ENCODE results near the gene NOS2.

NOS2 gene

DNA sequence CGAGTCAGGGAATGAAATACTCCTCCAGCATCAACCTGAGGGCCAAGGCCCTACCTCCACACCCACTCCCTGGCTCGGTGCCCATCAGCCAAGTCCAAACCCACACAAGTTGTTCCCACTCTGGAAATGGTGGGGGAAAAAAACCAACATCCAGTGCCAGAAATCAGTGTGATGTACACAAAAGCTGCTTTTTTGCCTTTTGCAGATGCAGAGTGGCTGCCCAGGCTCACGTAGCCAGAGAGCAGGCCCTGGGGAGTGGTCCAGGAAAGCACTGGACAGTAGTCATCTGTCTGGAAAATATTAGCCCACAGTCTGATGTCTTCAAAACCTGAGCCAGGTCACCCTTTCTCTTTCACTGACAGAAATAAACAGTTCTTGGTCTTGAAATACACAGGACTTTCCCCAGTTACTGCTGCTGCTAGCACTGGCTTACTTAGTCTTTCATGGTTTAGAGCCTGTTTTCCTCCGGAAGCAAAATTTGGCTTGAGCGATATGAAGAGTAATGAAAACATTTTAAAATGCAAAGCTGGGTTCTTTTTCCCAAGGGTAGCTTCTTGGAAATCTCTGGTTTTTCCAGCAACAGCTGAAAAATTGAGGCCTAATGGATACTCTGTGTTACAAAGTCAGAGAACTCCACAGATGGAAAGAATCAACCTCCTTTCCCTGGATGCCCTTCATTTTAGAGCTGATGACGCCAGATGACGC lies 18.2 kb upstream of the NOS2 start:
- DNase-seq (ENCODE audit: low read depth) = no peak

DNA sequence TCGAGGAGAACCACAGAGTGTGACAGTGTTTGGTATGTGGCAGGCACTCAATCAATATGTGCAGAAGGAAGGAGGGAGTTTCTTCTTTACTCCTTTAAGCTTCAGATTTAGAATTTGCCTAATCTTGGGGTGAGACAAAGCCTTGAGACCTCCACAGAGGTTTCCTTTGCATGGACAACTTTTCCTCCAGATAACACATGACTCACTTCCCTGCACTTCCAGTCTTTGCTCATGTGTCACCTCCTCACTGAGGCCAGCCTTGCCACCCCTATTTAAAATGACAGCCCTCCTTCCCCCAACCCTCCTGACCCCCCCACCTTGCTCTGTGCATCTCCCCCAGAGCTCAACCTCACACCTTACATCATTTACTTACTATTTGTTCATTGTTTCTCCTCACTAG lies 17.4 kb upstream of the NOS2 start:
- no peak for DNase-seq (ENCODE audit: low read depth)

DNA sequence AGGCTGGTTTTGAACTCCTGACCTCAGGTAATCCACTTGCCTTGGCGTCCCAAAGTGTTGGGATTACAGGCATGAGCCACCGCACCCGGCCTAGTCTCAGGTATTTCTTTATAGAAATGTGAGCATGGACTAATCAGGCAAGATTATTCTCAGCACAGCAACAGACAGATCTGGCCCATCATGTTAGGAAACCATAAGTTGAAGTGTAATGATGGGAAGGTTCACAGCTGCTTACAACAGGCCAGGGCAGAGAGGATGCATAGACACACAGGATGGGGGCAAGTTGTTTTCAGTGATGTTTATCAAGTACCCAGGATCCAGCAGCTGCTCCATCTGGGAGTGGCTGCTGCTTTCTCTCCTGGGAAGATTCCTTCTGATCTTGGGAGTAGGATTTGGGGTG lies 16.6 kb upstream of the NOS2 start:
- no peak for DNase-seq (ENCODE audit: low read depth)

DNA sequence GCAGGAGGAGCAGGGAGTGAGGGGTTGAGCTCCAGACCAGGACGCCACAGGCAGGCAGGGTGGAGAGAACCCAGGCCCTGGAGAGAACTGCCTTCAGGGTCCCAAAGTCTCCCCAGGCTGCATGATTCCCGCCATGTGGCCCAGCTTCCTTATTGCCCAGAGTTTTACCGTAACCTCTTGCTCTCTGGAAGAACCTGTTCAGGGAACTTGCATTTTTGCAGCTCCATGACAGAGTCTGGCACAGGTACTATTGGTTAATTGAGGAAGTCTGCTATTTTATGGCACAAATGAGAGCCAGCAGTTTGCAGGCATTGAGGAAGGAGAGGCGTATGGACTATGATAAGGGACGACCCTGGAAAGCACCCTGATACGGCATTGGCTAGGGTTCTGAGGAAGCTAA lies 11.6 kb upstream of the NOS2 start:
- DNase-seq (ENCODE audit: low read depth) = no peak

DNA sequence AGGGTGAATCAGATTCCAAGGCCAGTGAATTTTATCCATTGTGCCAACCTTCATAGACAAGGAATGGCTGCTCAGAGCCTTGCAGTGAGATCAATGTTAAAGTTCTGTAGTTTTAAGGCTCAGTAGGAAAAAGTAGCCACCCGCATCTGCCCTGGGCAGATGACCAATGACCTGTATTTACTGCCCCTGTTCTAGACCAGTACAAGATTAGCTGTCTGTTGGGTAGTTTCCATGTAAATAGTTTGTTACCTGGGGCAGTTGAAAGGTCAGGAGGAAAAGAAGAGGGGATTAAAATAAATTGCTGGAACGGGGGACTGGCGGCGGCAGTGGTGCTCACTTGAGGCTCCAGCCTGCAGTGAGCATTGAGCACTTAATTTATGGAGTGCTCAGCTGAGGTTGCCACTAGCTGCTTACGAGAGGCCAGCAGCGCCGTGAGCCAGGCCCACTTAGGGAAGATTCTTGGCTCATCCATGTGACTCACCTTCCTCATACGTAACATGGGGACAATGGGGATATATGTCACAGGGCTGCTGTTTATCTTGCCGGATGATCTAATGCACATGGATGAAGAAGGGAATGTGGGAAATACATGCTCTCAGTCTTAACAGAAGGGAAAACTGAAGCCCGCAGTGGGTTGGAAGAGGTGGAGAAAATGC lies 10.7 kb upstream of the NOS2 start:
- DNase-seq (ENCODE audit: low read depth) = no peak

DNA sequence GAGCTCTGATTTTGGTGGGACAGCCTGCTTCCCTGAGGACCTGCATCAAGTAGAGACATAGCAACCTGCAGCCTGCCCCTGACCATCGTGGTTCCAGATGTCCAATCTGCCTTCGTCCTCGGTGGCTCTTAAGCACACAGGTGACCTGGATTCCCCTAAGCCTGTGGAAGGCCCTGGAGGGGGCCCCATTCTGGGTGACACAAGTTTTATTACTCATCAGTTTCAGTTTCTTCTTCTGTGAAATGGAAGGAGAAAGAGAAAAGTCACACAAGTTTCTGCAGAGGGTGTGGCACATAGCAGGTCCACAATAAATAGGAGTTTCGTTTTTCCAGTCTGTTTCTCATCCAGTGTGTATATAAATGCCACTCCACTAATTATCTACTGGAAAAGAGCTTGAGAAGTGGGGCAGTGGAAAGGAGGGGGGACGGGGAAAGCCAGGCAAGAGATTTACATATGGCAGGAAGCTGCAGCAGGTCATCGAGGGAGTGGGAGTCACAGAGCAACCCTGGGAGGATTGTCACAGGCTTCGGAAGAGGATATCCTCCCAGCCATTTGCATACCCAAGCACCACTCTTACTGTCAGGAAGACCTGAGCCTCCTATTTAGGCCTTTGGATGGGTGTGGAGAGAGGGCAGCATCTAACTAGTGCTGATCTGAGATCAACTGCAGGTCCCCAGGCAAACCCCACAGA lies 10.0 kb upstream of the NOS2 start:
- DNase-seq (ENCODE audit: low read depth) = no peak

DNA sequence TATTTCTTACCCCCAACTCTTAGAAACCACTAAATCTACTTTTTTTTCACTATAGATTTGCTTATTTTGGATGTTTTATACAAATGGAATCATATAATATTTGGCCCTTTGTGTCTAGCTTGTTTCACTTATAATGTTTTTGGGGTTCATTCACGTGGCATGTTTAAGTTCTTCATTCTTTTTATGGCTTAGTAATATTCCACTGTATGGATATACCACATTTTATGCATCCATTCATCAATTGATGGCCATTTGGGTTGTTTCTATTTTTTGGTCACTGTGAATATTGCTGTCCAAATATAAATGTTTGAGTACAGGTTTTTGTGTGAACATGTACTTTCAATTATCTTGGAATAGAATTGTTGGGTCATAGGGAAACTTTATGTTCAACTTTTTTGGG lies 9.2 kb upstream of the NOS2 start:
- DNase-seq (ENCODE audit: low read depth) = no peak

DNA sequence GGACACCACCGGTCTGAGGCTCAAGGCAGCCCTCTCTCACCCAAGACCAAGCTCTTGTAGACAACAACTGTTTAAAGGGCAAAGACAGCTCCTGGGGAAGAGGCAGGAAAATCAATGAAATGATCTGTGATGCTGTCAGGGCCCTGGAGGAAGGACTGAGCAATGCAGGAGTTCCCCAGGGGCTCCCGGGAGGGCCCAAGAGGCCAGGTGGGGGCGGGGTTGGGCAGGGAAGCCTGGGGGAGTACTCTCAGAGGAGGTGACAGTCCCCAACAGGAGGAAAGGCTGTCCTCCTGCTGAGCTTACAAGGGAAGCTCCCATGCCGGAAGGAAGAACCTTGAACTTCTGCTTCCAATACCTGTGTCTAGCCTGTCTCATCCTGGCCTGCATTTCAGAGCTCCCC lies 8.3 kb upstream of the NOS2 start:
- DNase-seq (ENCODE audit: low read depth) = no peak

DNA sequence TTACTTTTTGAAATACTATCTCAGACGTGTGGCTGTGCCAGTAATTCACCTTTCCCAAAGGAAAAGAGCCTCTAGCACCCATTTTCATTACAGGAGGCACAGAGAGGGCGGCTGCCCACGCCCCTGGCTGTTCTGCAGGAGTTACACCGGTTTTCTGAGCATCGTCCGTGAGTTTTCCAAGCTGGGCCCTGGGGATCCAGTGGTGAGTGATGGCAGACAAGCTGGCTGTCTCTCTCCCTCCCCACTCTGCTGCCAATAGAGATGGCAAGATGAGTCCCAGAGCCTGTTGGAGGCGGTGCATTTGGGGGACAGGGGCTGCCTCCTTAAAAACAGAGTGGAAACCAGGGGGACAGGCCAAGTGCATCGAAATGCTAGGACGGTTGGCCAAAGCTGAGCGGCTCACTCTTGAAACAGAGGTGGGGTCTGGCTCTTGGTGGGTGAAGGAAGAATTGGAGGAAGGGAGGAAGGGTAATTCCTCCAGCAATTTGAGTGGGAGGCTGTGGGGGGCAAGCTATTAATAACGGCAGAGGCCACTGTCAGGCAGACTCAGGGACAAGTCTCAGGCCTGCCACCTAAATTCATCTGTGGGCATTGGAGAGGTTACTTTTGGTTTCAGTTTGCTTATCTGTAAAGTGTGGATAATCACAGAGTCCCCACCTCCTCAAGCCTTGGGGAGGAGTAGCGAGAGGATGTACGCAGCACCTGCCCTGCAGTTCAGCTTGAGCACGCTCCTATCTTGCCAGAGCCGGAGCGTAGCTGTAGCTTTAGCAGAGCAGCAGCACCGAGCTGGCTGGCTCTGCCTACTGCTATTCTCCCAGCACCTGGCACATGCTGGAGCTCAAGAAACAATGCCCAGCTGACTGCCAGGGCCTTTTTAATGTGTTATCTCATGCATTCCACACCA lies 7.5 kb upstream of the NOS2 start:
- DNase-seq (ENCODE audit: low read depth) = peak; percentile 32

DNA sequence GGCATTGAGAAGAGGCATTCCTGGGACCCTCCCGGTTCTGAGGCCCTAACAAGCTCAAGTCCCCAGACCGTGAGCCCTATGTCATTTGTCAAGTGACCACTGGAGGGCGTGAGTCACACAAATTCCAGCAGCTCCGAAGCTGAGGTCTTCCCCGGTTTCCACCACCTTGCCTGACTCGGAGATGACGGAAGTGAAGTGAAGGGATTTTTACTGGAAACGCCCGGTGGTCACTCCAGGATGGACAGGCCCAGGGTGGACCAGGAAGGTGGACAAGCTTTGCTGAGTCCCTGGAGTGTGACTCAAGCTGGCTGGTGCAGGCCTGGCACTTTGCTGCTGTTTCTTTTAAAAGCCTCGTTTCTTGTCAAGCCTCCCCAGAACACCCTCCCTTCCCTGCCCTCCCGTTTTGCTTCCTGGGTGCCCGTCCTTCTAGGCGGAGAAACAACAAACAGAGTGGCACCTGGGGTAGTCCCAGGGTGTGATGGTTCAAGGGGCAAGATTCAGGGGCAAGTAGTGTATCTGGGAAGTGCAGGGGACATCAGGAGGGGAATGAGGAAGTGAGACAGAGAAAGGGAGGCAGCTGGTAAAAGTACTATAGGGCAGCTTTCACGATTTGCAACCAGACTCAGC lies 5.3 kb upstream of the NOS2 start:
- DNase-seq (ENCODE audit: low read depth) = peak; percentile 66

DNA sequence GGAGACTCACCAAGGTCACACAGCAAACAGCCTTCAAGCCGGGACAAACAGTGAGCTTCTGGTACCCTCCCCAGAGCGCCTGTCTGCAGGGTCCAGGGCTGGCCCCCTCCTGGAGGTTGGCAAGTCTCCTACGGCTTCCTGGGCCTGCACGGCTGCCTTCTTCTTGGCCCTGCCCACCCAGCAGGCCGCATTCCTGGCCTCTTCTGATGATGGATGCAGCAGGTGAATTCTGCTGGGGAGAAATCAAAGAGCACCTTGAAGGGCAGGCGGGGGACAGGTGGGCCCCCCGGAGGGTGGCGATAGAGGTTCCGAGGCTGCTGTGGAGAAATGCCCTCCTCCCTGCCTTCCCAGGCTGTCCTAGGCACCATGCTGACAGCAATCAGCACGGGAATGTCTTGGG lies 3.8 kb upstream of the NOS2 start:
- DNase-seq (ENCODE audit: low read depth) = no peak

DNA sequence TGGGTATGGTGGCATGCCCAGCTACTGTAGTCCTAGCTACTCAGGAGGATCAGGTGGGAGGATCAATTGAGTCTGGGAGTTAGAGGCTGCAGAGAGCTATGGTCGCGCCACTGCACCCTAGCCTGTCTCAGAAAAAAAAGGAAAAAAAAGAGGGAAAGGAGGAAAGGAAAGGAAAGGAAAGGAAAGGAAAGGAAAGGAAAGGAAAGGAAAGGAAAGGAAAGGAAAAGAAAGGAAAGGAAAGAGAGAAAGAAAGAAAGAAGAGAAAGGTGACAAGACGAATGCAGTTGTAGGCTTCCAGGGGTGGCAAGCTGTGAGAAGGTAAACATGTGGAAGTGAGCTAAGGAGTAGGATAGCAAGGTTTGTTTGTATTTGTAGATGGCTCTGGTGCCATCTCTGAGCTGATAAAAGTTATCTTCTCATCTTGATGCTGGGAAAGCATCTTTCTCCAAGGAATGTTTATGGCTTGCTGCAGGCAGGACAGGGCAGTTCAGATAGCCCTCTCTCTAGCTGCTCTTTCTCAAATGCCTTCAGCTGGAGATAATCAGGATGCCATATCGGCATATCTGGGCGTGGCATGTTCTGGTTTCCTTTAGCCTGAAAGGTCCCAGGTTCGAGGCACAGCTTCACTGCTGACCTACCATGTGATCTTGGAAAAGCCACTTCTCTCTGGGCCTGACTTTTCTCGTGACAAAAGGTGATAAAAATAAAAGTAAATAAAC lies 2.8 kb upstream of the NOS2 start:
- DNase-seq (ENCODE audit: low read depth) = no peak

DNA sequence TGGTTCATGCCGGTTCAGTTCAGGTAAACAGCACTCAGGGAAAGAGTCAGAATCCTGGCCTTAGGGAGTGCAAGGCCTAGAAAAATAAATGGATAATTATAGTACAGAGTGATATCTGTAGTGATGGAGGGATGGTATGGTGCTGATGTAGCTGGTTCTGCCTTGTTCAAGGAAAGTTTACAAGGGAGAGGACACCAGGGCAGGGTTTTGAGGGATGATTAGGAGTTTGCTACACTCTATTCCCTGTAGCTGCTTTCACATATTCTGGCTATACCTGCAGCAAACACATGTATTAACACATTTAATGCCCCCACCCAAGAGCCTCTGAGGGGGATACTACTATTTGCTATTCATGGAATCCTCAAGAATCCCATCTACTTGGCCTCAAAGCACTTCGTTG lies 1.7 kb upstream of the NOS2 start:
- DNase-seq (ENCODE audit: low read depth) = no peak

DNA sequence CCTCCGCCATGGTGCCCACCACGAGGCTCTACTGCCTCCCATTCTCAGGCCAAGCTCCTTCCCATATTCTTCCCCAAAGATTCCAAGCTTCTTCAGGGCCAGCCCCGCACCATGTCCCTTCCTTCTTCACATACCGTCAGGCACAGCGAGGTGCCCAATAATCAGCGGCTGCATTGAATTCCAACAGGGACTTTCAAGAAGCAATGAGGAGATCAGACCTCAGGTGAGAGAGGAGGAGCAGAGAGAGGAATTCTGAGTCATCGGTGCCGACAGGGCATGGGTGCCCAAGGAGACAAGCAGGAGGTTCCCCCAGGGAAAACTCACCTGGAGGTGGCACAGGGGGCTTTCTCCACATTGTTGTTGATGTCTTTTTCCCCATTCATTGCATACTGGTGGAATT lies 2.0 kb downstream of the NOS2 start:
- DNase-seq (ENCODE audit: low read depth) = no peak

DNA sequence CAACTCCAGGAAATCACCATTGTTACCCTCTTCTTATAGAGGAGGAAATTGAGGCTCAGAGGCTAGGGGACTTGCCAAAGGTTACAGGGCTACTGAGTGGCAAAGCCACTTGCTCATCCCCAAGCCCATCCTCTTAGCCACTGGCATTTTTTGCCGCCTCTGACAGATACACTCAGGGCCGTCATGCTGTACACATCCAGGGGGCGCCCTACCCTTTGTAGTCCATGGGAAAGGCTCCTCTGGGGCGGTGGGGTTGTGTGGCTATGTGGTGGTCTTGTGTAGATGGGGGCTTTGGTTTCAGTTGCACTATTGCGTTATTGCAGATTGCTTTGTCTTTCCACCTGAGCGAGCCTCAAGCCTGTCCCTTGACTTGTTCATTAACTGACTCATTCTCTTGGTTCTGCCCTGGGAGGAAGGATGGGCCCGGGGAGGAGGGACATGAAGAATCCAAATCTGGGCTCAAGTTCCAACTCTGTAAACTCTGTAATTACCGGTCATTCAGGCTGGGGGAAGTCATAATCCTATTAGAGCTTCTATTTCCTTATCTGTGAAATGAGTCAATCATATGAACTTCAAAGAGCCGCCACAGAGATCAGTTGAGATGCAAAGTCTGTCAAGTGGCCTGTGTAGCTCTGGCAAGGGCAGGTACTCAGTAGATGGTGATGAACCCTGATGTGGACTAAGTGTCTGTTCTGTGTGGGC lies 2.8 kb downstream of the NOS2 start:
- no peak for DNase-seq (ENCODE audit: low read depth)

DNA sequence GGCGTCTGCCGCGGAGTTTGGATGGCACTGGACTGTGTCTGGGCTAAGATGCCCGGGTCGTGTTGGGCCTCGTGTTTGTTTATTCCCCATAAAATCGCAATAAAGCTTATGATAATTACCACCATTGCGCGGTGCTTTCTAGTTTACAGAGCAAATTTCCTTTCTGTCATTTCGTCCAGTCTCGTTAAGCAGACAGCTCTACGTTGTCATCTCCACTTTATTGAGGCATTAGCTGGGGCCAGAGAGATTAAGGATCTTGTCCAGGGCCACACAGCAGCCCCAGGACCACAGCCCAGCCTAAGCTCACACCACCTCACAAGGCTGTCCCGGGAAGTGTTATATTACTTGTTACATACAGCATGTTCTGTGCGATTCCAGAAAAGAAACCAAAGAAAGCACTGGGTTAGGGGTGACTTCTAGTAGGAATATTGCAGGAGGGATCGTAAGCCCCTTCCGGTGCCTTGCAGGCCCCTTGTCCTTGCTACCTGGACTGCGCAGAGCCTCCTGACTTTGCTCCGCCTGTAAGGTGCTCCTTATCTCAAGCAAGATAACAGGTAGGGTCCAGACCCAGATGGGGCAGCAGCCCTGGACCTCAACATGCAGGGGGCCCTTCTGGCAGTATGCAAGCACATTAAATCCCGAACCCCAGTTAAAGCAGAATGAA lies 6.3 kb downstream of the NOS2 start:
- DNase-seq (ENCODE audit: low read depth) = no peak

DNA sequence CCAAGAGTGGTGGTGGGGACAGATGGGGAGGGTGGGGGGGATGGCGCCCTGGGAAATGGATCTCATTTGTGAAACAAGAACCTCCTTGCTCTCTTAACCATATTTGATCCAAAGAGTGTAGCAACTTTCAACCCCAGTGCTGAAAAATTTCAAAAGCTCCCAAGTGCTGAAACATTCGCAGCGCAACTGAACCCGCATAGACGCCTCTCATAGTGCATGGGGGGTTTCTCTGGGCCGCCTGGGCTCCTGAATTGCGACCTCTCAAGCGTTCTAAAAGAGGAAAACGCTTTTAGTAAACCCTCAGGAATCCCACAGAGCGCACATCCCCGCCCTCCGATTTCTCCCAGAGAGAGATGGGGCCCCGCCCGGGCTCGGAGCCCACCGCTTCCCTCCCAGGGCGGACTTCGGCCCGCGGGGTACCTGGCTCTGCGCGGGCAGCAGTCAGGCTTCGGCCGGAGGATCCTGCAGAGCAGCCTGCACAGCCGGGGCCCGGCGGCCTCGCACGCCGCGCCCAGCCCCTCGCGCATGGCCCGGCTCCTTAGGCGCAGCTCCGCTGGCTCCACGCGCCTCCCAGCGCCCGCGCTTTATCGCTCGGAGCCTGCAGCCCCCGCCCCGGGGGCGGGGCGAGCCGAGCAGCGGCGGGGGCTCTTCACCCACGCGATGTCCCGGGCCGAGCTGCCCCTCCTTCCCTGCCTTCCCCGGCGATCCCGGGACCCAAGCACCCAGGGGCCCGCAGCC lies 7.0 kb downstream of the NOS2 start:
- no peak for DNase-seq (ENCODE audit: low read depth)

DNA sequence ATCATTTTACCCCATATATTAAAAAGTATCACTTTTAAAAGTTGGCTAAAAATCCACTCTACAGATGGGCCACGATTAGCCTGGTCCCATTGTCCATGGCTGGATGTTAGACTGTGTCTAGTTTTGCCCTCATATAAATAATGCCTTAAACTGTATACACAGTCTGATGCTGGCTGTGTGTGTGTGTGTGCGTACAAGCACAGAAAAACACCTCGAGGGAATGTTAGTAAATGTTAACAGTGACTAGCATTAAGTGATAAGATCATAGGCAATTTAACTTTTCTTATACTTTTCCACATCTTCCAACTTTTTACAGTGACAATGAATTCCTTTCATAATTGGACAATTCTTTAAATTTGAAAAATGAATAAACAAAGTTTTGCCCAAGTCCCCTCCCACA lies 8.2 kb downstream of the NOS2 start:
- no peak for DNase-seq (ENCODE audit: low read depth)

DNA sequence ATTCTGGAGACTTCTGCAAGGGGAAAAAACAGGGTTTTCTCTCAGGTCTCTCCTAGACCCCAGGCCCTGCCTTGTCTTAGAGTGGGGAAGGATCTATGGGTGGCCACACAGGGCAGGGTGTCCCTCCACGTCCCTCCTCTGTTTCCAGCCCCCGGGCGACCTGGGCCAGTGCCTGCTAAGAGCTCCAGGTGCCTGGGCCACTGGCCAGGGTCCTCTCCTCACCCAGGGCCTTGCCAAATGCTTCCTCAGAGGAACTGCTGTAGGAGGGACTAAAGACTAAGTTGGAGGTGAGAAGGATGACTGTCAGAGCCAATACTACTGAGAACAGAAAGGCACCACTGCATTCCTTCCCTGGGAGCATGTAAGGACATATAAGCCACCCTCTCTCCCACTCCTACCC lies 11.4 kb downstream of the NOS2 start:
- DNase-seq (ENCODE audit: low read depth) = no peak

All from activated T-helper 9 cell treated with anti-CD3 and anti-CD28 coated beads, Interleukin-2, amount 50 U/mL, for 16 hours (primary cell).